Measurements from ENCODE around the gene B3GNT2. TPM values are rescaled to one million over a fixed set of nuclear protein-coding genes. Genes with fewer than 3 reads are reported as not detected.

B3GNT2 gene
- total and polyA plus RNA-seq, 12 donors = 10.4 to 33.5 (median 17.0) TPM

- intact Hi-C loops (cut with DNase I) = loop anchor here in 4 of 10 donors (5.0 to 10.0 kb wide), 4 partner anchors 87 to 212 kb away; no protein-coding TSS in a partner anchor
- no peaks in the 10 kb centered on the region for H3K9me3 ChIP-seq
- H3K27ac ChIP-seq = peak overlapping the region in 4 of 10 donors; percentile 1 to 17 (median 14)
- 77 to 83% methylated on average over 4 of the region's 4 CpGs for WGBS, 2 donors
- H3K4me3 ChIP-seq = peak overlapping the region in 1 of 10 donors; percentile 93
- no peak for ATAC-seq
- DNase-seq = no peak
- TF ChIP-seq CTCF (IDR thresholded peaks at IDR 0.05) = no peak
- no peaks in the 10 kb centered on the region for H3K36me3 ChIP-seq
- H3K27me3 ChIP-seq = no peaks in the 10 kb centered on the region
- H3K4me1 ChIP-seq = peaks cover 4 to 78% (median 72%) of the 10 kb centered on the region in 9 donors
These were observed 4.5 kb downstream of the B3GNT2 start for GRCh38 chr2:62200291-62200841.

GRCh38 chr2:62200868-62201267 is 5.0 kb downstream of the B3GNT2 start:
- intact Hi-C loops (cut with DNase I) = loop anchor here in 4 of 10 donors (5.0 to 10.0 kb wide), 4 partner anchors 86 to 211 kb away; no protein-coding TSS in a partner anchor
- H3K4me1 ChIP-seq = peaks cover 4 to 81% (median 70%) of the 10 kb centered on the region in 9 donors
- no peak for ATAC-seq
- WGBS, 2 donors = 50 to 56% methylated on average over 3 of the region's 3 CpGs
- no peak for DNase-seq
- no peaks in the 10 kb centered on the region for H3K27me3 ChIP-seq
- TF ChIP-seq CTCF (IDR thresholded peaks at IDR 0.05) = no peak
- H3K27ac ChIP-seq = peak overlapping the region in 4 of 10 donors; percentile 1 to 21 (median 15)
- no peaks in the 10 kb centered on the region for H3K9me3 ChIP-seq
- no peaks in the 10 kb centered on the region for H3K36me3 ChIP-seq
- H3K4me3 ChIP-seq = no peak overlapping the region

GRCh38 chr2:62201307-62201706 is 5.4 kb downstream of the B3GNT2 start:
- intact Hi-C loops (cut with DNase I) = loop anchor here in 4 of 10 donors (5.0 to 10.0 kb wide), 4 partner anchors 86 to 211 kb away; no protein-coding TSS in a partner anchor
- WGBS, 2 donors = 45 to 54% methylated on average over 2 of the region's 2 CpGs
- no peak for TF ChIP-seq CTCF (IDR thresholded peaks at IDR 0.05)
- DNase-seq (no peak), ATAC-seq (no peak)
- Histone ChIP-seq H3K9me3 (no peaks in the 10 kb centered on the region), H3K27ac (peak overlapping the region in 3 of 10 donors; percentile 13 to 21 (median 17)), H3K4me3 (no peak overlapping the region), H3K4me1 (peaks cover 4 to 85% (median 70%) of the 10 kb centered on the region in 9 donors), H3K27me3 (no peaks in the 10 kb centered on the region), H3K36me3 (peaks cover 0 to 2% (median 0%) of the 10 kb centered on the region in 9 donors)

- no peak for DNase-seq
- Histone ChIP-seq H3K36me3 (peaks cover 0 to 10% (median 0%) of the 10 kb centered on the region in 9 donors), H3K4me3 (no peak overlapping the region), H3K27me3 (no peaks in the 10 kb centered on the region), H3K27ac (peak overlapping the region in 3 of 10 donors; percentile 19 to 50 (median 35)), H3K9me3 (no peaks in the 10 kb centered on the region), H3K4me1 (peaks cover 4 to 94% (median 79%) of the 10 kb centered on the region in 9 donors)
- TF ChIP-seq CTCF (IDR thresholded peaks at IDR 0.05) = no peak
- no peak for ATAC-seq
- WGBS, 2 donors = 88% methylated on average over 9 of the region's 9 CpGs
- intact Hi-C loops (cut with DNase I) = loop anchor here in 4 of 10 donors (5.0 to 10.0 kb wide), 4 partner anchors 85 to 210 kb away; no protein-coding TSS in a partner anchor
These were observed 6.3 kb downstream of the B3GNT2 start for GRCh38 chr2:62202019-62202722.

All from heart right ventricle (tissue), 16 donors.